Activated effector memory CD4-positive, alpha-beta T cell treated with anti-CD3 and anti-CD28 coated beads, Interleukin-2, amount 50 U/mL, for 16 hours (primary cell): ENCODE data around the gene NDUFA13.

Experiments
- DNase-seq: peaks from one replicate; pipeline ENCODE4 v3.0.0-alpha.2; 2020

NDUFA13 gene

GRCh38 chr19:19534556-19535265, 18.7 kb downstream of the NDUFA13 start:
- DNase-seq, result no peak

- no peak for DNase-seq
Measured at GRCh38 chr19:19535311-19536191, 19.5 kb downstream of the NDUFA13 start.

- peak; percentile 70 for DNase-seq
Measured at GRCh38 chr19:19537075-19538048, 21.3 kb downstream of the NDUFA13 start.

DNA sequence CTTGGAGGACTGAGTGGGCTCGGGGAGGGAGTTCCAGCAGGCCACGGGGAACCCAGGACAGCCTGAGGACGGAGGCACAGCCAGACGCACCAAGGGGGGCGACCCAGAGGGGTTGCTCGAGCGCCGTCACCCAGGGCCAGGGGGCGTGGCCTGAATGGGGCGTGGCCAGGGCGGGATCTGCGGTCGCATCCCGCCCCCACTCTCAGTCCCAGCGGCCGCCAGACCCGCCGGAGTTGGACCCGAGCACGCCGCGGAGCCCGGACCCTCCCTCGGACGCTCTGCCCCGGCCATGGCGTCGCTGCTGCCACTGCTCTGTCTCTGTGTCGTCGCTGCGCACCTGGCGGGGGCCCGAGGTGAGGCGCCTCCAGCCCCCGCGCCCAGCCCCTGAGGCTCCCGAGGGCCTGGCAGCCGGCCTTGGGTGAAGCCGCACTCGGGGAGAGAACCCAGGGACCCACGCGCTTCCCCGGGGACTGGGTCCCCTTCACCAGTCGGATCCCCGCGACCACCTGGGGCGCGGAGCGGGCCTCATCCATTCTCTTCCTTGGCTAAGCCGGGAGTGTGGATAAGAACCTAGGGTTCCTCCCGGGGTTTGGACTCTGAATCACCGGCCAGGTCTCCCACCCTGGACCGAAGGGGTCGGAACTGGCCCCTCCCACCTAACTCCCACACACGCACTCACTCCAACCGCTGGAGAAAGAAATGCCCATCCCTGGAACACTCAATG, 22.2 kb downstream of the NDUFA13 start, which contains the start of gene CILP2:
Gene CILP2 (plus strand): TSS at position 205 of the 724 bp plus-strand sequence. CDS start 85 bp downstream, at position 290.
- DNase-seq, result peak; percentile 79

DNA sequence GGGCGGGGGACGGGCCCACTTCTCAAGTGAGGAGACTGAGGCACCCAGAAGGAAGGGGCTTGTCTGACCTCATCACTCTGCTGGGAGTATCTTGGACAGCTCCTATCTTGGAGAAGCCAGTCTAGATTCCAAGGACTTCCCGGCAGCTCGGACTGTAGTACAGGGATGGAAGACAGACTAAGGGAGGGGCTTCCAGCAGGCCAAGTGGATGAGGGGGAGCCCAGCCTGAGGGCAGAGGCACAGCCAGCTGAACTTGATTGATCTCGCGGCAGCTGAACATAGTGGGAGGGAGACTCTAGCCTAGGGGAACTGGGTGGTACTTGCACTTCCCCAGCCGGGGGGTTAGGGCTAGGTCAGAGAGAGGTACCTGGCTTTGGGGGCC, 22.8 kb downstream of the NDUFA13 start:
- DNase-seq, result no peak

DNA sequence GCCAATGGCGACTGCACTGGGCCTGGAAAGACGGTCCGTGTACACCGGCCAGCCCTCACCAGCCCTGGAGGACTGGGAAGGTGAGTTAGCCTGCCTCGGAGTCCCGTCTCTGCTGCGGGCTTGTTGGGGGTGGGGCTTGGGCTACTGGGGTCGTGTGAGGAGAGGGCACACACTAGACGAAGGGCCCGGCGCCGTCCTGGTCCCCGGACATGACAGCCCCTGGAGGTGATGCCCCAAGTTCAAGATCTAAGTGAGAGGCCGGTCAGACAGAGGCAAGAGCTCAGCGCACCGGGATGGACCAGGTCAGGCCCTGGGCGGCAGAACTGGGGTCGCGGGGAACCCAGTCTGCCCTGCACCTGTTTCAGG, 23.7 kb downstream of the NDUFA13 start:
- DNase-seq, result no peak

DNA sequence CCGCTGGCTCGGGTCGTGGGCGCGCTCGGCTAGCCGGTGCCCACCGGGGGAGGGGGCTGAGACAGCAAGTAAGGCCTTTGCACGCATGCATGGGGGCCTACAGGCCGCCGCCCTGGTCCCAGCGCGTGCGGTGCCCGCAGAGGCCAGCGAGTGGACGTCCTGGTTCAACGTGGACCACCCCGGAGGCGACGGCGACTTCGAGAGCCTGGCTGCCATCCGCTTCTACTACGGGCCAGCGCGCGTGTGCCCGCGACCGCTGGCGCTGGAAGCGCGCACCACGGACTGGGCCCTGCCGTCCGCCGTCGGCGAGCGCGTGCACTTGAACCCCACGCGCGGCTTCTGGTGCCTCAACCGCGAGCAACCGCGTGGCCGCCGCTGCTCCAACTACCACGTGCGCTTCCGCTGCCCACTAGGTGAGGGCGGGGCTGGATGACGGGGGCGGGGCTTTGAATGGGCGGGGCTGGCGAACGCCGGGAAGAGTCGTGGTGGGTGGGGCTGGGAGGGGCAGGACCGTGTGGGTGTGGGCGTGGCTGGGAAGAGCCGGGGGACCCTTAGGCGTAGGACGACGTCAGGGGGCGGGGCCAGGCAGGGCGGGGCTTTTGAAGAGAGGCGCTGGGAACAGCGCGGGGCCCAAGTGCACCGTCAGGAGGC, 24.2 kb downstream of the NDUFA13 start:
- peak; percentile 86 for DNase-seq

DNA sequence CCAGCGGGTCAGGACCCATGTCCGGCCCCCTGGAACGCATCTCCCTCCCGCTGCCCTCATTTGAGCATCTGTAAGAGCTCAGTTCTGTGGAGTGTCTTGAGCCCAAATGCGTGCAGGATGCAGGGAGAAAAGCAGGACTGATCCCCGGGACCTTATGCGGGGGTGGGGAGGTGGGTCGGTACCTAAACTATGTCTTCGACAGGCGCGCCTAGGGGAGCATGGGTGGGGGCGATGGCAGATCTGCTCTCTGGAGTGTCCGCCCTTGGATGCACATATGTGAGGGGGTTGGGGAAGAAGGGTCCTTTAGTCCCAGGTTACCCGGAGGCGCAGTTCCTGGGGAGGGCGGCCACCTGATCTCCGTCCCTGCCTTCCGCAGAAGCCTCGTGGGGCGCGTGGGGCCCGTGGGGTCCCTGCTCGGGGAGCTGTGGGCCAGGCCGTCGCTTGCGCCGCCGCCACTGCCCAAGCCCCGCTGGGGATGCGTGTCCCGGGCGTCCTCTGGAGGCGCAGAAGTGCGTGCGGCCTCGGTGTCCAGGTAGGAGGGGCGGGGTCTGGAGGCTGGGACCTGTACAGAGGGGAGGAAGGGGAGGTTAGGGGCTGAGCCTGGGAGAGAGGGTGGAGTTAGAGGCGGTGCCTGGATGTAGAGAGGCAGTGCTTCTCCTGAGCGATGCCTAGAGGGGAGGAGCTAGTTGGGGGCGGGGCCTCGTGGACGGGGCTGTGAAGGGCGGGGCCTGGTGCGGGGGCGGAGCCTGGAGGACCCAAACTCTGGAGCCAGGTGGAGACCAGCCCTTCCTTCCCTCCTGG, 24.9 kb downstream of the NDUFA13 start:
- DNase-seq, result peak; percentile 90

GRCh38 chr19:19541616-19542015, 25.6 kb downstream of the NDUFA13 start:
- DNase-seq, result no peak

GRCh38 chr19:19542507-19542906, 26.5 kb downstream of the NDUFA13 start:
- no peak for DNase-seq

DNA sequence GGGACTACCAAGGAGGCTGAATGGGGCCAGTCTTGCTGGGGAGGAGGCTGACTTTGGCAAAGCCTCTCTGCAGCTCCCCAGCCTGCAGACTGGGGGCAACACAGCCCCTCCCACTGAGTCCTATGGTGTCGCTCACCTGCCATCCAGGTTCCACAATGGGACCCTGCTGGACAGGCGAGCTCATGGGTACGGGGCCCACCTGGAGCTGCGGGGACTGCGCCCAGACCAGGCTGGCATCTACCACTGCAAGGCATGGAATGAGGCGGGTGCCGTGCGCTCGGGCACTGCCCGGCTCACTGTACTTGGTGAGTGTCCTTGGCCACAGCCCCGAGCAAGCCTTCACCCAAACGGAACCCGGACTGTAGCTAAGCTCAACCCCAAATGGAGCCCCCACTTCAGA, 27.1 kb downstream of the NDUFA13 start:
- no peak for DNase-seq

- DNase-seq, result no peak
Measured at GRCh38 chr19:19543640-19544039, 27.6 kb downstream of the NDUFA13 start.

- DNase-seq, result no peak
Measured at GRCh38 chr19:19544257-19544953, 28.4 kb downstream of the NDUFA13 start.

GRCh38 chr19:19544954-19545591, 29.0 kb downstream of the NDUFA13 start:
- DNase-seq, result no peak

- no peak for DNase-seq
Measured at GRCh38 chr19:19545707-19546106, 29.7 kb downstream of the NDUFA13 start.

- no peak for DNase-seq
Measured at GRCh38 chr19:19546751-19547162, 30.7 kb downstream of the NDUFA13 start.

DNA sequence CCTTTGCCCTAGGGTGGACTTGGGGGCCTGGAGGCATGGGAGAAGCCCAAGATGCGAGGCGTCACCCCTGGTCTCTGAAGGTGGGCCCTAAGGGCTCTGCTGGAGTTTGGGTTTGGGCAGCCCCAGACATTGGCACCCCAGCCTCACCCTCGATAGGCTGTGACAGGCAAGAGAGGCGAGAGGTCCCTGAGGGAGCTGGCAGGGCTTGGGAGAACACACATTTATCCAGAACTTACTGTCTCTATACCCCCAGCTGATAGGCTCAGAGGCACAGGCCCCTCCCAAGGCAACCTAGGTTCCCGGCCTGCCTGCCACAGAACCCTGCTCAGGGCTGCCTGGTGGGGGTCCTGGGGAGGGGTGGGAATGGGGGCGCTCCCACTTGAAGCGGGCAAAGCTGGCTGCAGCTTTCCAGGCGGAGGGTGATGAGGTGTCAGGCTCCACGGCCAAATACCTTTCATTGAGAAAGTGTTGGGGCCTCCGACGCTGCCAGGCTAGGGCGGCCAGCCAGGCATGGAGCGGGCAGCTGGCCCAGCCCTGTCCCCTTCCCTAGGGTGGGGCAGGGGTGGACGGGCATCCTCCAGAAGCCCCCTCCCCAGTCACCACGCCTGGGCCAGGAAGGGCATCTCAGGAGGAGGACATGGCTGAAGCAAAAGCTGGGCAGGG, 31.8 kb downstream of the NDUFA13 start:
- DNase-seq, result no peak

DNA sequence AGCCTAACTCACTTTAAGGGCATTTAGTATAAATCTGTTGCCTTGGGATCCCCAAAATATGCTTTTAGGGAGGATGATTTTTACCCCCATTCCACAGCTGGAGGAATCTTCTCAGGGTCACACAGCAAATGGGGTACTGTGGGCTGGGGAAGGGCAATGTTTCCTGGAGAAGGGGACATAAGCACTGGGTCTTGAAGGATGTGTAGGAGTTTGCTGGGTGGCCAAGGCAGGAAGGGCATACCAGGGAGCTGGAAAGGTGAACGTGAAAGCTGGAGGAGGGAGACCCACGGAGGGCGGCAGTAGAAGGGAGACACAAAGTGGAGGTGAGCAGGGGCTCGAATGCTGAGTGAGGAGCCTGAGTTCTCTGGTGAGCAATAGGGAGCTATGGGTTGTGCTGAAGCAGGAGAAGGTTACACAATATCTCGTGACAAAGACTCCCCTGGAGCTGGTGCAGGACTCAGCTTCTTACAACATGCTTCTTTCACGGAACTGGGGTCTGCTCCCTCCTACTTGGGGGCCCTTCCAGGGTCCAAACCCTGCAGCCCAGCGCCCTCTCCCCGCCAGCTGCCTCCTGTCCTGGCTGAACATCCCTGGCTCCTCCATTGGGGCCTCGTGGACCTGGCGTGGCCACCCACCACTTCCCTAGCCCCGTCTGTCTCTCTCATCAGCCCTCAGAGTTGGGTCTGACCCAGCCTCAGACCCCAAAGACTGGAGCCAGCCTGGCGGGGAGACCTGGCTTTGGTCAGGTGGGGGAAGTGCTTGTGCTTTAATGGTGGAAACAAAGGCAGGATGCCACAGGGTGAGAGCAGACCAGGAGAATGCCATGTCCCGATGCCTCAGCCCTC, 33.1 kb downstream of the NDUFA13 start:
- DNase-seq, result no peak
